HG03066 (cell line): Measurements from ENCODE around the gene DENND1B.
"Not testable (repeated sequence)": the region's sequence is repeated elsewhere in the genome, so short reads cannot be mapped to it uniquely, and the experiment has no call there.

Experiments used
- ATAC-seq: cut with Tn5 transposase; IDR thresholded peaks from one replicate; pipeline ENCODE4 v1.9.1; 2021; ENCODE audit warnings: low read depth; ENCODE audit not compliant: unreplicated experiment

The DENND1B gene

GRCh38 chr1:197572169-197572568, 203.1 kb downstream of the DENND1B start:
- no peak for ATAC-seq

- no peak for ATAC-seq
Measured at GRCh38 chr1:197567442-197567841, 207.8 kb downstream of the DENND1B start.

DNA sequence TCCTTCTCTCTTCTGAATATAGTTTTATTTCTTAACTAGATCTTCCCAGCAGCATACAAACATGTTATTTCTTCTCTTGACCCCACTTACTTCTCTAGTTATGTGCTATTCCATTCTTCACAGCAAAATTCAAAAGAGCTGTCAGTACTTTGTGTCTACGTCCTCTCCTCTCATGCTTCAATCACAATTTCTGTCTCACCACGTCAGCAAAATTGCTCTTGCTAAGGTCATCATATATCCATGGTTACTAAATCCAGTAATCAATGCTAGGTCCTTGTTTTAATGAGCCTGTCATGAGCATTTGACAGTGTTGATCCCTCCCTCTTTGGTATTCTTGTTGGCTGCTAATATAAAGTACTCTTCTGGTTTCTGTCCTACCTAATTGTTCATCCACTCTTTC, 214.2 kb downstream of the DENND1B start:
- no peak for ATAC-seq

GRCh38 chr1:197559655-197560054, 215.6 kb downstream of the DENND1B start:
- ATAC-seq = no peak

GRCh38 chr1:197559244-197559643, 216.0 kb downstream of the DENND1B start:
- no peak for ATAC-seq

DNA sequence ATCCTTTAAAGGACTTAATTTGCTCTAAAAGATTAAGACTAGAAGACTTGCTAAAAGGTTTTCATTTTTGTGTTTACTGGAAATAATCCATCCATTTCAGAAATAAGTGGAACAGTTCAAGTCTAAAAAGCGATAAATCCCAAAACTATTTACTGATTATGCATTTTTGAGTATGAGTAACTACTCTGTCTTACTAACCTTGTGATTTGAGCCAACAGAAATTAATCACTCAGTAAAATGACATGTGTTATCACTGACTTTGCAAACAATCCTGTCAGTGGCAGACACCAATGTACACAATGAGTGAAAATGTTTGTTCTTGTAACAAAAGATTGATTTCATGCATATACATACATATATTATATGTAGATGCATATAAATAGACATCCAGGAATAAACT, 218.0 kb downstream of the DENND1B start:
- no peak for ATAC-seq

DNA sequence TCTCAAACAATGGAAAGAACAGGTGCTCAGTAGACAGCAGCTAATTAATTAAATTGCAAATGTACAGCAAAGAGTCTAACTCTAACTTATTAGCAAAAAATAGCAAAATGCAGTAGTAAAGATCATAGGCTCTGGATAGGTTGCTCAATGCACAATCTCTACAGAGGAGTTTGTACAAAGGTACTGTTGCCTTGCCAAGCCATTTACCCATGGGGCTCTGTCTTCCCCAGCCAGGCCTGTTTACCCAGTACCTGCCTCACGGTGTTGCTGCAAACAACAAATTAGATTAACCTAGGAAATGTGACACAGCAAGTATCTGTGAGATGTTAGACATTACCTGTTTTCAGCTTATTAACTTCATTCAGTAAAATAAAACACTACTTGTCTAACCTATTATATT, 222.0 kb downstream of the DENND1B start:
- ATAC-seq = no peak

DNA sequence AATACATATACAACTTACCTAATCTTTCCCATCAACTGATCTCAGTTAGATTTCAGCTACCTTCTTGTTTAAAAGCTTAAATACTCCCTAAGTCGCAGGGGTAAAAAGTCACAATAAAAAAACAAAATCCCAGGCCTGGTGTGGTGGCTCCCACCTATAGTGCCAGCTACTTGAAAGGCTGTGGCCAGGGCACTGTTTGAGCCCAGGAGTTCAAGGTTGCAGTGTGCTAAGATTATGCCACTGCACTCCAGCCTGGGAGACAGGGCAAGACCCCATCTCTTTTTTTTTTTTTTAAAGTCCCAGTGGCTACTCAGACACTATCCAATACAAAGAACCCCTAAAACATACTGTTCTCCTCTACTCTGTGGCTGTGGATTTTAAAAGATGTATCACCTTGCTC, 228.3 kb downstream of the DENND1B start:
- no peak for ATAC-seq

DNA sequence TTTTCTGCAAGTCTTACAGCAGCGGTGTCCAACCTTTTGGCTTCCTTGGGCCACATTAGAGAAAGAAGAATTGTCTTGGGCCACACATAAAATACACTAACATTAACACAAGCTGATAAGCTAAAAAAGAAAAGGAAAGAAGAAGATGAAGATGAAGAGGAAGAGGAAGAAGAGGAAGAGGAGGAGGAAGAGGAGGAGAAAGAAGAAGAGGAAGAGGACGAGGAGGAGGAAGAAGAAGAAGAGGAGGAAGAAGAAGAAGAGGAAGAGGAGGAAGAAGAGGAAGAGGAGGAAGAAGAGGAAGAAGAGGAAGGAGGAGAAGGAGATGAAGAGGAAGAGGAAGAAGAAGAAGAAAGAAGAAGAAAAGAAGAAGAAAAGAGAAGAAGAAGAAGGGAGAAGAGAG, 230.7 kb downstream of the DENND1B start:
- no peak for ATAC-seq

GRCh38 chr1:197544130-197544529, 231.2 kb downstream of the DENND1B start:
- ATAC-seq = no peak

DNA sequence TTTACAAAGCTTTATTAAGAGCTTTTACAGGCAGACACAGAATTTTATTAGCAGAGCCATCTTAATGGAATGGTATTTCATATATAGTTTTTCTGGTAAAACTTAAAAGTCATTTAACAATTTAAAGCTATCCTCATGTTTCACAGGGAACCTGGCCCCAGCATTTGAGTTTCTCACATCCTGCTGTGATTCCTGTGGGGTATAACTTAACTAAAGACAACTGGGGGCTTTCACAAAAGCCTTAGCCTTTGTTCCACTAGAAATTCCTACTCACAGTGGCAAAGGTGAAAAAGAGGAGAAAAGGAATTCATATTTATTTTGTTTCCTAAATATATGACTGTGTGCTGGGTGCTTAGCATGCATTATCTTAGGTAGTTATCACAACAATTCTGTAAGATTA, 233.9 kb downstream of the DENND1B start:
- no peak for ATAC-seq

DNA sequence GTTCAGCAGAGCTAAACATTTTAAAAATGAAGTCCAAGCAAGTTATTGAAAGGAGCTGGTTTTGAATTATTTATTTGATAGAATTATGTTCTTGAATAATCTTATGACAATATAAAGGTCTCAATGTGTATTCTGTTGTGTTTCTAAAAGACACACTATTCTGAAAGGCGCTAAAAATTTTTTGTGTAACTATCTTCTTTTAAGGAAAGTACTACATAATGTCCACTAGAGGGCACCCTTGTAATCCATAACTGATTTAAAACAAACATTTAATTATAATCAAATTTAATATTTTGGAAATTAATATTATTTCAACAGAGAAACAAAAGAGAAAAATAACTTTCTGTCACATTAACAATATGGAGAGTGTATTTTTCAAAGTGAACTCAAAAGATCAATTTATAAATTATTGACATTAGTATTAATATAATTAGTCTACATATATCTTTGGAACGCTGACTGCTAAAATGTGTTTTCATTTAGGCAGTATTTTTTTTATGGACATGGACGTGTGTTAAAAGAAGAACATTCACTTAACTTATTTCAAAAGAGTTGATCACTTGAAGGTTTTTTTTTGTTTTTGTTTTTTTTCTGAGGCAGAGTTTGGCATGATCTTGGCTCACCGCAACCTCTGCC, 248.4 kb downstream of the DENND1B start:
- no peak for ATAC-seq

DNA sequence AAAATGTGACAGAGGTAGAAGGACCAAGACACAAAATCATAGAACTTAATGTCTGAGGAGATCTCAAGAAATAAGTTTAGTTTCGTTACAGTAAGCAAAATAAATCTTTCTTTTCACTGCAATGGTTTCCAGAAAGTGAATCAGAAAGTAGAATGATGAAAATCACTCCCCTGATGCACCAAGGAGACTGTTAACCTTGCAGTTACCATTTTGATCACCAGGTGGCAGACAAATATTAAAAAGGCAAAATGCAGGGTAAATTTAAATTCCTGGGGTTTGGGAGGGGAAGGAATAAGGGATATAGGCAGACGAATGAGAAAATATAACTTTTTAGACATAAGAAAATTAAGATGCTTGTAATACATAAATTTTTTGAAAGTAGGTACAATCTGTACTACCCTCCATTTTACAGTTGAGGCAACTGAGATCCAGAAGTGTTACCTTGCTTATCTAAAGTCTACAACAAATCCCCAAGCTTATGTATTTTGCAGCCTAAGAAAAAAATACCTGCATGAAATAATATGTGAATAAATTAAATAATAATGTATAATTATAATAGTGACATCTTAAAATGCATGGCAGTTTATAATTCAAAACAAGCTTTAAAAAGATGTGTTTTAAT, 254.1 kb downstream of the DENND1B start:
- ATAC-seq = peak; percentile 67

- ATAC-seq = no peak
Measured at GRCh38 chr1:197519741-197520334, 255.4 kb downstream of the DENND1B start.

- ATAC-seq = no peak
Measured at GRCh38 chr1:197515421-197515820, 259.9 kb downstream of the DENND1B start.

DNA sequence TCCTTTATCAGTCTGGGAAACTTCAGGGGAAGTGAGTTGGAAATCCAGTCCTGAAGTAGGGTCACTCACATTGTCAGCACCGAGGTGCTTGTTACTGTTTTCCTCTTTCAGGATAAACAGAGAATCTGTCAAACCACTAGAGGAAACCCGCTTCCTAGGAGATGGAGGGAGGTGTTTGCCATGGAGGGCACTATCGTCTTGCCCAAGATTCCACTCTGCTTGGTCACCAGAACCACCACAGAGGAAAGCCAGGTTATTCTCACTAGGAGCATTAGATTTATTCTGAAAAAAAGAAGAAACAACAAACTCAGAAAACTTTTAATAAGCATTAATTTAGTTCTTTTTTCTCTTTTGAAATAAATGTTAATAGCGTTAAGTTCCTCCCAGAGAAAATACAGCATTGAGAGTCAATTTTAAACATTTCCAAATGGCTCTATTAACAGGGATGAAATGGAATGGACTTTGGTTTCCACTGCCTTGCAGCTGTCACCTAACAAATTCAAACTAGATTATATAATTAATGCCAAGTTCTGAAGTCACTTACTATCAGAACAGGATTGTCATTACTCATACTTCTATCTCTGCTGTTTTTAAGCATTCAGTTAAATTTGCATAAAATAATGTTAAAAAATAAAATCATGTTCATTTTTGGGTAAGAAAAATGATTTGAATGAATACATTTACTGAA, 264.4 kb downstream of the DENND1B start:
- no peak for ATAC-seq

DNA sequence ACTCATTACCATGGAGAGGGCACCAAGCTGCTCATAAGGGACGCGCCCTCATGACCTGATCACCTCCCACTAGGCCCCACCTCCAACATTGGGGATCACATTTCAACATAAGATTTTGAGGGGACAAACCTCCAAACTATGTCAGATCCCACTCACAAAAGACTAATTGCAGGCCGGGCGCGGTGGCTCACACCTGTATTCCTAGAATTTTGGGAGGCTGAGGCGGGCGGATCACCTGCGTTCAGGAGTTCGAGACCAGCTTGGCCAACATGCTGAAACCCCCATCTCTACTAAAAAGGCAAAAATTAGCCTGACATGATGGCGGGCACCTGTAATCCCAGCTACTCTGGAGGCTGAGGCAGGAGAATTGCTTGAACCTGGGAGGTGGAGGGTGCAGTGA, 278.6 kb downstream of the DENND1B start:
- no peak for ATAC-seq

DNA sequence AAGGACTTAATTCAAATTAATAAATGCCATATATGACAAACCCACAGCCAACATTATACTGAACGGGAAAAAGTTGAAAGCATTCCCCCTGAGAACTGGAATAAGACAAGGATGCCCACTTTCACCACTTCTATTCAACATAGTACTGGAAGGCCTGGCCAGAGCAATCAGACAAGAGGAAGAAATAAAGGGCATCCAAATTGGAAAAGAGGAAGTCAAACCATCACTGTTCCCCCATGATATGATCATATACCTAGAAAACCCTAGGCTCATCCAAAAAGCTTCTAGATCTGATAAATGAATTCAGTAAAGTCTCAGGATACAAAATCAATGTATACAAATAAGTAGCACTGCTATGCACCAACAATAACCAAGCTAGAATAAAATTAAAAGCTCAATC, 283.8 kb downstream of the DENND1B start:
- not testable (repeated sequence) for ATAC-seq

DNA sequence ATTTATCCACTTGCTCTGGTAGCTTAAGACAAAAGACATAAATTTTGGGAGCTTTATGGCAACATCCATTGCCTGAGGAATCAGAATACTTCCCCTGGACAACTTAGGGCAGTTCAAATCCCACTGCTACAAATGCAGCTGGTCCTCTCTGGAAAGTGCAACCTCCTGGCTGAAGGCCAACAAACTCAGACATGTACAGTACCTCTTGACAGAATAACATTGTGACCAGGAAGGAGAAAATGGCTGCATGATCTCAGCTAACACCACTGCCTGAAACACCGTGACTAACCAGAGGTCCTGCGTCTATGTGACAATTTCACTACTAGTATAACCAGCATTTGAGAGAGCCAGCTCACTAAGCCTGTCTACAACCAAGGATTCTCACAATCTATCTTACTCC, 288.3 kb downstream of the DENND1B start:
- no peak for ATAC-seq

DNA sequence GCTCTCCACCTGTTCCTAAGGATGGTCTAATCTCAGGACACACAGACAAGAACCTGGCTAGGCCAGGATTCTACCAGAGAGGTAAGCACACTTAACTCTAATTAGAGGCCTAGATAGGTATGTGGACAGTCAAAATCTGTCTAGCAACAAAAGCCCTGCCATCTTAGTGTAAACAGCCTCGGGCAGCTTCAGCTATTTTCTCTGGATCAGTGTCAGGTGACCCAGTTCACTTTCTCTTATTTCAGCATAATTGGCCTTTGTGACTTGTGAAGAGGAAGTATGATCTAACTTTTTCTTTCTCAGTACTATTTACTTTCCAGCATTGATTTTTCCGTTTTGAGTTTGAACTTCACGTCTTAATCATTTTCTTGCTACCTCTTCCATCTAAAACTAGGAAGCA, 289.5 kb downstream of the DENND1B start:
- no peak for ATAC-seq

DNA sequence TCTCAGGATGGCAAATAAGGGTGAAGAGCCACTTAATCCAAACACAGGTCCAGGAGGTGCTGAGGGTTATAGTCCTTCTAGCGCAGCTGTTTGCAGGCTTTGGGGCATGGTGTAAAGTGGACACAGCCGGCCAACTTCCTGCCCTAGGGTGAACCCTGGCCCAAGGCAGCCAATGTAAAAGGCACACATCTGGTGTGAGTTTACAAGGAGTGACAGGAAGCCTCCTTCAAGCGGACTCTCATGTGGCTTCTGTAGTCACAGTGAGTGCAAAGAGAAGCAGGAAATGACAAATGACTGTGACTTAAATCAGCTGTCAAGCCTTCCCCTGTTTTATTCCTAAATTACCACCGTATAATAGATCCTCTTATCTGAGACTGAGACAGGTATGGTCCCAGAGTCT, 294.2 kb downstream of the DENND1B start:
- ATAC-seq = no peak

DNA sequence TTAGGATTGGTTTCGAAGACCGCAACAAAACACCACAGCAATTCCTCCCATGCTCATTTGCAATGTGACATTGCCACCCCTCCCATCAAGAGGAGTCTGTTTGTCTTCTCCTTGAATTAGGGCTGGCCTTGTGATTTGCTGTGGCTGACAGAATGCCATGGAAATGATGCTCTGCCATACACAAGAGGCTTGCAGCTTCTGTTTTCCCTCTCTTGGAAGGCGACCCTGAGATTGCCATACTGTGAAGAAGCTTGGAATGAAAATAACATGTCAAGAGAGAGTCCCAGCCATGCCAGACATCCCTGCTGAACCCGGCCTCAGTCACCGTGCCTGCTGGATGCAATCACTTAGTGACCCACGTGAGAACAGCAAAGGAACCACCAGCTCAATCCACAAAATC, 294.8 kb downstream of the DENND1B start:
- ATAC-seq = no peak
